NCI-H82 (cell line): ENCODE results near the gene SRSF6.

Source experiments
- DNase-seq: peaks from one replicate; lab custom pipeline; 2025; lab: John Stamatoyannopoulos, UW

Gene SRSF6

DNA sequence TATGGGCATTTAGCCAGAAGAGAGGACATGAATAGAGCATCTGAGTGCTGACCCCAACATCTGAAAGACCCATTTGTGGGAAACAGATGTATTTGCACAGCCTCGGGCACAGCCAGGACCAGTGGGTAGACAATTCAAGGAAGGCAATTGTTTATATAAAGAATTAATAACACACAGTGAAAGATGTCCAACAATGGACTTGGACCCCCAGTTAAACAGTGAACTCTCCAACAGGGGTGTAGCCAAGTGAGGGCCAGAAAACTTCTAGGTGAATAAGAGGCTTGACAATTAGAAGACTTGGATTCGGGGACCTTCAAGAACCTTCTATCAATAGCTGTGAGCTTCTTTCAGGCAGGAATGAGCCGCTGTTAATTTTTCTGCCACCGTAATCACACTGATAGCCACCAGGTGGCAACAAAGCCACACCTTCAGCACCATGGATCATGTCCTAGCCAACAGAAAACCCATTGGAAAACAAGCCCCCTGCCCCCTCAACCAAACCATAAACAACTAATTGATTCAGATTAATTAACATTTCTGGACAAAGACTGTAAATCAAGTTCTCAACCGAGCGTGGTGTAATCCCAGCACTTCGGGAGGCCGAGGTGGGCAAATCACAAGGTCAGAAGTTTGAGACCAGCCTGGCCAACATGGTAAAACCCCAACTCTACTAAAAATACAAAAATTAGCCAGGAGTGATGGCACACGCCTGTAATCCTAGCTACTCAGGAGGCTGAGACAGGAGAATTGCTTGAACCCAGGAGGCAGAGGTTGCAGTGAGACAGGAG lies 8.8 kb upstream of the SRSF6 start:
- DNase-seq, result peak; percentile 80

DNA sequence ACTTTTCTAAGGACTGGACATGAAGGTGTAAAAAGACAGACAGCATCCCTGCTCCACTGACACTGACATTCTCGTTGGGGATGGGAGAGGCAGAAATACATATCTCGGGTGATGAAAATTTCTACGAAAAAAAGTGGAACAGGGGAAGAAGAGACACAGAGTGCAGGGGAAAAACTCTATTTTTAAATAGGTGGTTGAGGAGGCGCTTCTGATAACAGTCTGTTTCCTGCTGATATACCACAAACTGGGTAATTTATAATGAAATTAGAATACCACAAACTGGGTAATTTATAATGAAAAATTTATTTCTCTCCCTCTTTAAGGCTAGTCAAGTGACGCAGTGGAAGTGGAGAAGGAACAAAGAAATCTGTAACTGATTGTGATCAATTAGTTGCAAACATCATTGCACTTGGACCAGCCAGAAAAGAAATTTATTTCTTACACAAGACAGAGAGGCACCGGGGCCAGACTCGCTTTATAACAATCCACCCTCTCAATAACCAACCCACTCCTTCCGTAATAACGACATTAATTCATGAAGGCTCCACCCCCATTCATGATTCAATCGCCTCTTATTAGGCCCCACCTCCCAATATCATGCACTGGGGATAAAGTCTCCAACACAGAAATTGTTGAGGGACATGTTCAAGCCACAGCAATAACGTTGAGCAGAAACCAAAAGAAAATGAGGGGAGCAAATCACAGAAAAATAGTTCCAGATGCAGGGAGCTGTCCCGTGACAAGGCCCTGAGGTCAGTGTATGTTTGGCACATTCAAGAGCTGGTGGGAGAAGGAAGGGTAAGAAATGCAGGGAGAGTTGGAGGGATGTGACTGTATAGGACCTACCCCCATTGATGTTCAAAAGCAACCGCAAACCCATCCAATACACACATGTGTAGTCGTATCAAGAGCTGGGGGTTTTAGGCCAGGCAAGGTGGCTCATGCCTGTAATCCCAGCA lies 6.6 kb upstream of the SRSF6 start:
- DNase-seq, result no peak

DNA sequence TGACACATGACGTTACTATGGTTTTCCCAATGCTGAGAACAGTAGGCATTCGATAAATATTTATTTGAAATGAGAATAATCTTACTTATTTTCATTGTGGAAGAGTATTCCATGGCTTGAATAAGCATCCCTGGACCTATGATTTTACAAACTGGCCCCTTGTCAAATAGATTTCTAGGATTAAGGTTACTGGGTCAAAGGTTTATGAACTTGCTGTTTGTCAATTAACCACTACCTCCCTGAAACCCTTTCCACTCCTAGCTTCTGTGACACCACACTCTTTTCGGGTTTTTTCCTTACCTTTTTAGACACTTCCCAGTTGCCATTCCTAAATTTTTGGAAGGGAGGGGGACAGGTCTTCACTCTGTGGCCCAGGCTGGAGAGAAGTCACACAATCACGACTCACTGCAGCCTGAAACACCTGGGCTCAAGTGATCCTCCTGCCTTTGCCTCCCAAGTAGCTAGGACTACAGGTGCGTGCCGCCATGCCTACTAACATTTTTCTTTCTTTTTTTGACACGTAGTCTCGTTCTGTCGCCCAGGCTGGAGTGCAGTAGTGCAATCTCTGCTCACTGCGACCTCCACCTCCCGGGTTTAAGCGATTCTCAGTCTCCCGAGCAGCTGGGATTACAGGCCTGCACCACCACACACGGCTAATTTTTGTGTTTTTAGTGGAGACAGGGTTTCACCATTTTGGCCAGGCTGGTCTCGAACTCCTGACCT lies 5.1 kb upstream of the SRSF6 start:
- no peak for DNase-seq

DNA sequence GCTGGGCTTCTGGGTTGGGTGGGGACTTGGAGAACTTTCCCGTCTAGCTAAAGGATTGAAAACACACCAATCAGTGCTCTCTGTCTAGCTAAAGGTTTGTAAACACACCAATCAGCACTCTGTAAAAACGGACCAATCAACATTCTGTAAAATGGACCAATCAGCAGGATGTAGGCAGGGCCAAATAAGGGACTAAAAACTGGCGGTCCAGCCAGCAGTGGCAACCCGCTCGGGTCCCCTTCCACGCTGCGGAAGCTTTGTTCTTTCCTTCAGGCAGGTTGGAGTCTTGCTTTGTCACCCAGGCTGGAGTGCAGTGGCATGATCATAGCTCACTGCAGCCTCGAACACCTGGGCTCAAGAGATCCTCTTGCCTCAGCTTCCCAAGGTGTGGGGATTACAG lies 1.4 kb upstream of the SRSF6 start:
- DNase-seq, result peak; percentile 33

DNA sequence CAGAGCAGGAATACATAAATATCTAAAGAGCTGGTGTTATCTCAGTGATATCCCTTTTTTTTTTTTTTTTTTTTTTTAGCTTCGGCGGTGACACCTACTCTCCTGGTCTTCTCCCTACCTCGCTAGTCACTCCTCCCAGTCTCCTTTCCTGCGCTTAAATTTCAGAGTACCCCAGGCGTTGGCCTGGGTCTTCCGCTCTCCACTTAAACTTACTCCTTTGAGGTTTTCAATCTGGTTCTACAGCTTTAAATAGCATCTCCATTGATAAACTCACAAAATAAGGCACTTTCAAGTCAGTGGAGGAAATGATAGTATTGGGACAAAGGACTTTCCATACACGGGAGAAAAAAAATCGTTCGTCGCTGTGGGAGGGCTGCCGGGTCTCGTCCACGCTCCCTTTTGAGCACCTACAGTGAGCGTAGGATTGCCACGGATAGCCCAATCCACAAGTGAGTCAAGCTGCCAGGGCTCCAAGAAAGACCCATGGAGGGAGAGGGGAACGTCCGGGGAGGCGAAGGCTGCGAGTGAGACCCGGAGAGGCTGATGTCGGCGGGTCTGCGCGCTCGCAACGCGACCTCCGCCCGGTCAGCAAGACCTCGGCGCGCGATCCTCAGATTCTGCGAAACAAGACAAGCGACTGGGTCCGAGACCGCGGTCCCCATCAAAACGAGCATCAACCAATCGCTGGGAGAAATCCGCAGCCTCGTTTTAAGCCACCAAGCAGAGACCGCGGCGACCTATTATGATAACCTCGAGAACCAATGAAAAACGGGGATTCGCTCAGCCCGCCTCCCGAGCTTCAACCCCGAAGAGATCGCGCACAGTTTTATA lies 672 bp upstream of the SRSF6 start:
- DNase-seq, result peak; percentile 97

DNA sequence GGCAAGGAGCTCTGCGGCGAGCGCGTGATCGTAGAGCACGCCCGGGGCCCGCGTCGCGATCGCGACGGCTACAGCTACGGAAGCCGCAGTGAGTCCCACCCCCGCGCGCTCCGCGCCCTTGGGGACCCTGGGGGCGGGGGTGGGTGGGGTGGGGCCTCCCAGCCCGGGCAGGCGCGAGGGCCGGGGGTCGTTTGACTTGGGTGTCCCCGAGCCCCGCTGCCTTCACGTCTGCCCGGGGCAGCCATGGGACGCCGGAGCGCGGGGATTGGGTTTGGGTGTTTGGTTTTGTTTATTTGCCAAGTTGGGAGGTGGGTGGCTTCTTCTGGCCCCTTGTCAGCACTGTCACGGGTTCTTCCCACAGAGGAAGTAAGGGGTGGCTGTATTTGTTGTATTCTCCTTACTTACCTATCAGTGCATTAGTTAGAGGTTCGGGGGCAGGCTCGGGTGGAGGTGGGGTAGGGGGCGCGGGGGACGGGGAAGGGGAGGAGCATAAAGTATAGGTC lies 777 bp downstream of the SRSF6 start:
- peak; percentile 53 for DNase-seq

DNA sequence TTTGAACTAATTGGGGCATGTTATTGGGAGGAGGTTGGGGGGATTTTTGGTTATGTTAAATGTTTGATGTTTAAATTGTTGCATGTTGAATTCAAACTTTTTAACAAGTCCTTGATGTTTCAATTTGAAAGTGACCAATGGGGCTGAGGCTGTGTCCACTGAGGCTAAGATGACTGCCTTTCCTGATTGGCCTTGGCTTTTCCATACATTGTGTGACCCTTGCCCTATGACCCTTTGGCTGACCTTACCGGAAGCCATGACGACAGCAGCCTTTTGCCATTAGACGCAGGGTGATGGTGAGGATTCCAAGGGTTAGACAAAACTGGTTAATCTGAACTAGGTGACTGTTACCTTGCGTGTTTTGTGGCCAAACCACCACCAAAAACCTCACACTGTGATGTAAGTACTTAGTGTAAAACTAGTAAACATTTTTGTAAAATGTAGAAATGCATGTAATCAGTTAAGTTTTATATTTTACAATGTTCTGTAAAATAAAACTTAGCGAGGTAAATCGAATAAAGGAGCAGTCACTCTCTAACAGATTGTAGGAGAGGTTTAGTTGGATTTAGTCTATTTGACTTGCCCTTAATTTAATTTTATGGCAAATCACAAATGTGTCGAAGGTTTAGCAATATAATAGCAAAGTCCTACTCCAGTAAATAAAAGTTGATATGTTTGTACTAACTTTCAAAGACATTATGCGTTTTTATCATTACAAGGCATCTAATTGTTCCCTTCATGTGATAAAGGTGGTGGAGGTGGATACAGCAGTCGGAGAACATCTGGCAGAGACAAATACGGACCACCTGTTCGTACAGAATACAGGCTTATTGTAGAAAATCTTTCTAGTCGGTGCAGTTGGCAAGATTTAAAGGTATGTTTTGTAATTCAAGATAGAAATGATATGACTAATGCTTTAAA lies 1.6 kb downstream of the SRSF6 start:
- no peak for DNase-seq

DNA sequence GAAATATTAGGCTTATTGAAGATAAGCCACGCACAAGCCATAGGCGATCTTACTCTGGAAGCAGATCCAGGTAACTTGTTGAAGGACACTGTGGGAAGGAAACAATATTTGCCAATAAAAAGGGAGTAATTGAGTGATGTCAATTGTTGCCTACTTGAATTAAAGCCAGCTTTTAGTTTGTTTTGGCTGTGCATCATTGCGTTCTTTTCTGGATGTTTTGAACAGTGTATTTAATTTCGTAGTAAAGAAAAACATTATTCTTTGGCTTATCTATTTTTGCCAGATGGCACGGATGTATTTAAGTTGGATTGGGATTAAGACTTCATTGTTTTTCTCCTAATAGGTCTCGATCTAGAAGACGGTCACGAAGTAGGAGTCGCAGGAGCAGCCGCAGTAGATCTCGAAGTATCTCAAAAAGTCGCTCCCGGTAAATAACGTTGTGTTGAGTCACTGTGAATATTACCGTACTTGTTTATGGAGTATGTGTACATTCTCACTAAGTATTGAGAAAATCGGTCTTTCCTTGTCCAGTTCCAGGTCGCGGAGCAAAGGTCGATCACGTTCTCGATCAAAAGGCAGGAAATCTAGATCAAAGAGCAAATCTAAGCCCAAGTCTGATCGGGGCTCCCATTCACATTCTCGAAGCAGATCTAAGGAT lies 2.6 kb downstream of the SRSF6 start:
- no peak for DNase-seq

DNA sequence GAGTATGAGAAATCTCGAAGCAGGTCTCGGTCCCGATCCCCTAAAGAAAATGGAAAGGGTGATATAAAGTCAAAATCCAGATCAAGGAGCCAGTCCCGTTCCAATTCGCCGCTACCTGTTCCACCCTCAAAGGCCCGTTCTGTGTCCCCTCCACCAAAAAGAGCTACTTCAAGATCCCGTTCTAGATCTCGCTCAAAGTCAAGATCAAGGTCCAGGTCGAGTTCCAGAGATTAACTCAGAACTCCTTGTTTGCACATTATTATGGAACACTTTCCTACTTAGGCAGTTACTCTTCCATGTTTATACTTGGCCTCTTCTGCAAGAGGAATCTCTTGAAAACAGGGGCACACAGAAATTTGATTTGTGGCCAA lies 3.1 kb downstream of the SRSF6 start:
- DNase-seq, result no peak

DNA sequence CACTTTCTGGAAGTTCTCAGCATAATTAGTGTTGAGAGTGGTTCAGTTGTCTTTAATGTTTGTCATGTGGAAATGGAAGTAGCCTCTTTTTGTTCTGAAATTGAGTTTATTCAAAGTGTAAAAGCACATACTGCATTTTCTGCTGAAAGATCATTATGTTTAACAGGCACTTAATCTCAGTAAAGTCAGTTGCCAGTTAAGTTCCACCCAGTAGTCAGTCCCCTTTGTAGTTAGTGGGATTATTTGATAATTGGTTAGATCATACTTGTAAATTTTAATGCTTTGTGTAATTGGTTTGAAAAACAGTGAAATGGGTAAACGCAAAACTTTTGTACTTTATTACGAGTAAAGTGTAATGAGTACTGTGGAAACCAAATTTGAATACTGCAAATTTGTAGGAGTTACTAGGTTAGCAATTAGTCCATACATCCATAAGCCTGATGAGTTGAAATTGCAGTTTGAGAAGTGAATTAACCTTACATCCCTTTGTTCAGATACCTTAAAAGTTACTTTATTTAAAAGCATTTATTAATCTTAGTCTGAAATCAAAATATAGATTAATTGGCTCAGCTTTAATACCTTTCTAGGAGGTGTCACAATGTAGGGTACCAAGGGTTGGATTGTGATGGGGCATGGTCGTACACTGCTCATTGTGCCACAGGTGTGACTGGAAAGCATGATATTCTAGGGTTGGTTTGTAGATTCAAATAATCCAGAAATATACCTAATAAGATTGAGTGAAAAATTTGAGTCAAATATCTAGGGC lies 4.4 kb downstream of the SRSF6 start:
- no peak for DNase-seq

DNA sequence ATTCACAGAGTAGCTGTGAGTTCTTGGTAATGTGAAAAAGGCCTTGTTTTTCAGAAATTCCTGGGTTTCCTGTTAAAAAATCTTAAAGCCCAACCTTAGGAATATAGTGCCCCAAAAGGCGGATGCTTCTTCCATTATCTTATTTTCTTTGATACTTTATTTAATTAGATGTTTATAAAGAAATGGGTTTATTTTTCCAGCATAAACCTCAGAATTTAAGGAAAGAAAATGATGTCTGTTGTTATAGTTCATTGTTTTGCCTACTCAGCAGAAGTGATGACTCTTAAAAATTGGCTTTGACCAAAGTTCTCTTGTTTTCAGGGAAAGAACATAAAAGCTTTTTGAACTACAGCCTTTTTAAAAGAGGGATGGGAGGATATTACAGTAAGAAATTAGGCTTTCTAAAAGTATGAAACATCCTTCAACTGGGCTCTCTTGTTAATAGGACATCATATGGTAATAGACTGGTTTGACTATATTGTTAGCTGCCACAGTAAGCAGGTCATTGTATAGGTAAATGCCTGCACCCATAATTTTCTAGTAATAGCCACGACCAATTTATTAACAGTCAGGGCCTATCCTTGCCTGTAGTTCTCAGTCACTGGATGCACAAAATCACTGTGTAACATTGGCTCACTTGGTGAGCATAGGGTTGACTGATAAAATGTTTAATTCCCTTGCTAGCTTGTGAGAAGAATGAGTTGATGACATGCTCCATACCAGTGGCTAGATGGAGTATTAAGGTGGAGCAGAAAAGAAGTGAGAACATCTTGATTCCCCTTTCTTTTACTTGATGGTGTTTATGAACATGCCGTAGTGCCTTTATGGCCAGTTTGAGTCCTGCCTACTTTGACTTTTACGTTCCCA lies 5.2 kb downstream of the SRSF6 start:
- no peak for DNase-seq

DNA sequence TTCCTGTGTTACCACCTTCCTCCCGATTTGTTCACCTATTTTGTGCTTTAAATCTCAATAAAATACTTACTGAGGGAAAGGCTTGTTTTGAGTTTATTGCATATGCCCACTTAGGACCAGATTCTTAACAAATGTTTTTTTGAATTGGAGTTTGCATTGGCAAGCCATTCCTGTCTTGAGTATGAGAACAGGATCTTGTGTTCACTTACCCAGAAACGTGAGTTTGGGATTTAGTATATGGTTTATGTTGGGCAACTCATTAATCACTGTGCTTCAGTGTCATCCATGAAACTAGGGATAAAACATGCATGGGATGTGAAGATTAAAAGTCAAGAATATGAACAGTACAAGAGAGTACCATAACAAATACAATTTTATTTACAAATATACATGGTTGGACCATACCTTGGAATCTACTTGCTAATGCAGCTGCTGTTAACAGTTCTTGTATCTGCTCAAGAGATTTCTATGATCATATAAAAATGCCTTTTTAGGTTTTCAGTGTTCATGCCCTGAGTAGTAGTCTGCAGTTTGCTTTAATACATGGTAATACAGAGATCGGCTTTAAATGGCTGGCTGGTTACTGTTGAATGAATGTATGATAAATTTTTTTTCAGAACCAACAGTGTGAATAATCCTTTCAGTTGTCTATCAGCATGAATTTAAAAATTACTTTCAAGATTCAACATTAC lies 6.0 kb downstream of the SRSF6 start:
- no peak for DNase-seq

DNA sequence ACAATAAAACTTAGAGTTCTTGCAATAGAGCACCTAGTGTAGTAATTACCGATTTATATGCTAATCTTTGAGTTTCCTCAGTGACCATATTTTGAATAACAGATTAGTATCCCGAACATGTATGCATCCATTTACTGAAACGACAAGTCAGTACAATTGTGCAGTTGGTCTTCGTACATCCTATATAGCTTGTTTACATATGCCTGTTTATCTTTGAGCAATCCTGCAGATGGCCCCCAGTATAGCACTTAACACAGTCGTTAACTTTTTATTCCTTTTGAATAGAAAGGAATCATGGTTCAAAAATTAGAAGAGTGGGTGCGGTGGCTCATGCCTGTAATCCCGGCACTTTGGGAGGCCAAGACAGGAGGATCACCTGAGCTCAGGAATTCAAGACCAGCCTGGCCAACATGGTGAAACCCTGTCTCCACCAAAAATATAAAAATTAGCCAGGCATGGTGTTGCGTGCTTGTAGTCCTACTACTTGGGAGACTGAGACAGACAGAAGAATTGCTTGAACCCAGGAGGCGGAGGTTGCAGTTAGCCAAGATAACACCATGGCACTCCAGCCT lies 6.6 kb downstream of the SRSF6 start:
- DNase-seq, result no peak

DNA sequence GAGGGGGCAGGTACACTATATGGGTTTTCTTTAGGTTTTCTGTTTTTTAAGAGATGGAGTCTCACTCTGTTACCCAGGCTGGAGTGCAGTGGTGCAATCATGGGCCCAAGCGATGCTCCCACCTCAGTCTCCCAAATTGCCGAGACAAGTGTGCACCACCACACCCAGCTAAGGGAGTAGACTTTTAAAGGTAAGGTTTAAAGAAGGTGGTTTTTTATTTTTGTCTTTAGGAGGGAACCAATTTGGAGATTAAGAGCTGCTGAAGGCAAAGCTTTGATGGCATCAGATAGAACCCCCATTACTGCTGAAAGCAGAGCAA lies 7.9 kb downstream of the SRSF6 start:
- DNase-seq, result no peak

DNA sequence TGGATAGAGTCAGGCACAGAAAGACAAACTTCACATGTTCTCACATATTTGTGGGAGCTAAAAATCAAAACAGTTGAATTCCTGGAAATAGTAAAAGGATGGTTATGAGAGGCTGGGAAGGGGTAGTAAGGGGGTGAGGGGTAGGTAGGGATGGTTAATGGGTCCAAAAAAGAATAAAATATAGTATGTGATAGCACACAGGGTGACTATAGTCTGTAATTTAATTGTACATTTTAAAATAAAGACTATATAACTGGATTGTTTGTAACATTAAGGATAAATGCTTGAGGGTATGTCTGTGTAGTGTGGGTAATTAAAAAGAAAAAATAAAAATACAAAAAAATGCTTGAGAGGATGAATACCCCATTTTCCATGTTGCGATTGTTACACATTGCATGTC lies 9.9 kb downstream of the SRSF6 start:
- DNase-seq, result no peak

DNA sequence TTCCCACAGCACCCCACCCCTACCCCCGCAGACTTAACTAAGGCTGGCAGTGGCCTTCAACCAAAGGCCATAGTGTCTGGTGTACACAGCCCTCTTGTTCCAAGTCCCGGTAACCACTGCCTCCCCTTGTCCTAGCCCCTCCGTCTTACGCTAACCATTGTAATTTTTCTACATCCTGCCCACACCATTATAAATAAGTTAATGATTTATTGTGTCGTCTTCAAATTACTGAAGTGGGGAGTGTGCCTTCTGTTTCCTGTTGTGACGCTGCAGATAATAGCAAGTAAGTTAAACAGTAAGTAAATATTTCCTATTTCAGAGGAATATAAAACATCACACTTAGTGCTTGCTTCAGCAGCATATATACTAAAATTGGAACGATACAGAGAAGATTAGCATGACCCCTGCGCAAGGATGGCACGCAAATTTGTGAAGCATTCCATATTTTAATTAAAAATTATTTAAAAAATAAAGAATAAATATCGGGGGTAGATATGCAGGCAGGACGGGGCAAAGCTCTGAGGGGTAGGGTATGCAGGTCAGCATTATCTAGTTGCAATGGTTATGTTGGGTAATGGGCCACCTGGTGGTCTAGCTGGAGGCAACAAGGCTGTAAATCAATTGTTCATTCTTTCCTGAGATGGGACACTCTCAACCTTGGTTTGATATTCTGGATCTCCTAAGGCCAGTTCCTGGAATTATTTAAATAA lies 15.1 kb downstream of the SRSF6 start:
- no peak for DNase-seq

DNA sequence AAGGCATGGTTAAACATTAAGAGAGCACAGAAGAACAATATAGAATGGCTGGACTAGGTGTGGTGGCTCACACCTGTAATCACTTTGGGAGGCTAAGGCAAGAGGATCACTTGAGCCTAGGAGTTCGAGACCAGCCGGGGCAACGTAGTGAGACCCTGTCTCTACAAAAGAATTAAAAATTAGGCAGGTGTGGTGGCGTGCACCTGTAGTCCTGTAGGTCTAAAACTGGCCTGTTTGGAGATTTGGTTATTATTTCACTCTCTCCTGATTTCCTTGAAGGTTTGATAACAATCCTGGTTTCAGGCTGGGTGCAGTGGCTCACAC lies 15.6 kb downstream of the SRSF6 start:
- no peak for DNase-seq
